Spleen (tissue), 7 donors: ENCODE measurements around the gene ZBTB34.

Experiments used
- CTCF ChIP-seq, 11 experiments: fragments of 200-600 bp in 7 of 11; fragments of 450-650 bp in 4 of 11; sonication (generic) in 4 of 11; IDR thresholded peaks in 8 of 11; conservative IDR thresholded peaks in 3 of 11; 1 replicate in 7 of 11; 2 replicates in 4 of 11; pipeline versions ENCODE4 v1.4.0 to v1.8.0; 2016 to 2021; ENCODE audit warnings: antibody characterized with exemption in 11 of 11, inconsistent platforms in 4 of 11, mild to moderate bottlenecking in 1 of 11
- POLR2A ChIP-seq, 3 donors: fragments of 450-650 bp; IDR thresholded peaks; one replicate each; pipeline ENCODE4 v1.5.1; 2017; ENCODE audit warnings: antibody characterized with exemption in 3 of 3, mild to moderate bottlenecking in 1 of 3
- POLR2AphosphoS5 ChIP-seq, 3 donors: sonication (generic); formaldehyde crosslinking; IDR thresholded peaks; one replicate each; pipeline ENCODE4 v1.5.1; 2017; ENCODE audit warnings: antibody characterized with exemption in 3 of 3
- donor health status: DM: no; HTN: no; CAD: no; lungs with moderate emphysema.
- donor health status: DM: no; HTN: no; CAD: no.
- donor health status: DM: no; HTN: no; CAD: no.

- TF ChIP-seq CTCF (IDR thresholded peaks at IDR 0.05 in 8 of 11, conservative IDR thresholded peaks at IDR 0.05 in 3 of 11) = no peak
- no peak for TF ChIP-seq POLR2AphosphoS5 (IDR thresholded peaks at IDR 0.05)
- no peak for TF ChIP-seq POLR2A (IDR thresholded peaks at IDR 0.05)
Measured at GRCh38 chr9:126832440-126832839, 28.0 kb upstream of the ZBTB34 start.
